ENCODE results near the gene AMDHD2. TPM values are rescaled to one million over a fixed set of nuclear protein-coding genes. Genes with fewer than 3 reads are reported as not detected.
A peak's percentile ranks its signal among the peaks of the same experiment; 100 is the strongest.
"Not testable (repeated sequence)": the region's sequence is repeated elsewhere in the genome, so short reads cannot be mapped to it uniquely, and the experiment has no call there.

The AMDHD2 gene
- polyA plus RNA-seq, 4 donors: 11.7 to 38.5 (median 23.0) TPM

DNA sequence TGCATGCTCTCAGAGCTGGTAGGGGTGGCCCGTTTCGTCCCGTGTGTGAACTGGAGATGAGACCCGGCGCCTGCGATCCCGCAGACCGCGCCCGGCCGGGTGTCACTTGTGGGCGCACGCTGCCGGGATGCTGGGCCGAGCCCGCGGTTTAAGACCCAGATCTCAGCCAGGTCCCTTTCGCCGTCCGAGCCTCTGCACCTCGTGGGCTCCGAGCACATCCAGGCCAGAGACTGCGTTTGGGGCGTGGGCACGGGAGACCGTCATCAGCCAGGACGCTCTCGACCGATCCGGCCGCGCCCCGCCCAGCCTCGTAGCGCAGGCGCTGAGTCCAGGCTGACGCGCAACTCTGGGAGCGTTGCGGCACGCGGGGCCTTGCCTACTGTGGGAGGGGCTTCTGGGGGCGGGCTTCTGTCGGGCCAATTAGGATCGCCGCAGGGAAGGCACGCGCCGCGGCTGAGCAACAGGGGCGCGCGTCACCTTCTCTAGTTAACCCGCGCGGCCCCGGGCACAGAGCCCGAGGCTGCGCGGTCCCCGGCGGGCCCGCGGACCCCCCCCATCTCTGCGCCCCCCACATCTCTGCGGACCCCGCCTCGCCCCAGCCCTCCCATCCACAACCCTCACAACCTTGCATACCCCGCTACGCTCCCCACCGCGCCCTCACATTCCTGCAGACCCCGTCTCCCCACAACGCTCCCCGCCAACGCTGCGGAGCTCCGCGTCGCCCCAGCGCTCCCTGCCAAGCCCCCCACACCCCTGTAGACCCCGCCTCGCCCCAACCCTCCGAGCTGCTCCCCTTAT, 11.7 kb downstream of the AMDHD2 start:
- peak; percentile 86 to 92 (median 90) for DNase-seq (ENCODE audit: low read depth in 4 of 4, low spot score in 3 of 4)

DNA sequence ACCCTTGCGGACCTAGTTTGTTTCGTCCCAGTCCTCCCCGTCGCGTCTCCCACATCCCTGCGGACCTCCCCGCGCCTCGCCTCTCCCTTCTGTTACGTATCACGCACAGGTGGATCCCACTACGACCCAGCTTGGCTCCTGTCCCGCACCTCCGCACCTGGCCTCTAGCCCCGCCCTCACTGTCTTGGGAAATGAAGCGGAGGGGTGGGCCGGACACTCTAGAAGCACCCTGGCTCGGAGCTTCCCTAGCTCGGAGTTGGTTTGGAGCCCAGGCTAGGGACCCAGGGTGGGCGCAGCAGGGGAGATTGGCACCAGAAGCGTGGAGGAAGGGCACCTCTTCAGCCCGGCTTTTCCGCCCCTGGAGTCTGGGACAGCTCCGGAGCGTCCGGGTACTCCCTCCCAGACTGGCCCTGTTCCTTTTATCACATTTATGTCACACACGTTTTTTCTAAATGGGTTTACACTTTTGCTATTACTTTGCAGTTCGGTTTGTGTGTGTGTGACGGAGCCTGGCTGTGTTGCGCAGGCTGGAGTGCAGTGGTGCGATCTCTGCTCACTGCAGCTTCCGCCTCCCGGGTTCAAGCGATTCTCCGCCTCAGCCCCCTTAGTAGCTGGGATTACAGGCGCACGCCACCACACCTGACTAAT, 12.4 kb downstream of the AMDHD2 start:
- DNase-seq (ENCODE audit: low read depth in 4 of 4, low spot score in 3 of 4): no peak

DNA sequence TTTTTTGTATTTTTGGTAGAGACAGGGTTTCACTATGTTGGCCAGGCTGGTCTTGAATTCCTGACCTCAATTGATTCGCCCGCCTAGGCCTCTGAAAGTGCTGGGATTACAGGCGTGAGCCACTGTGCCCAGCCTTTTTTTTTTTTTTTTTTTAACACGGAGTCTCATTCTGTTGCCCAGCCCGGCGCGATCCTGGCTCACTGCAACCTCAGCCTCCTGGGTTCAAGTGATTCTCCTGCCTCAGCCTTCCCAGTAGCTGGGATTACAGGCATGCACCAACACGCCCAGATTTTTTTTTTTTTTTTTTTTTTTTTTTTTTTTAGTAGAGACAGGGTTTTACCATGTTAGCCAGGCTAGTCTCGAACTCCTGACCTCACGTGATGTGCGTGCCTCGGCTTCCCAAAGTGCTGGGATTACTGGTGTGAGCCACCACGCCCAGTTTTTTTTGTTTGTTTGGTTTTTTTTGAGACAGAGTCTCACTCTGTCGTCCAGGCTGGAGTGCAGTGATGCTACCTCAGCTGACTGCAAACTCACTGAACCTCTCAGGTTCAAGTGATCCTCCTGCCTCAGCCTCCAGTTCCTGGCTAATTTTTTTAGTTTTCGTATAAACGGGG, 13.1 kb downstream of the AMDHD2 start:
- DNase-seq (ENCODE audit: low read depth in 4 of 4, low spot score in 3 of 4): not testable (repeated sequence)

DNA sequence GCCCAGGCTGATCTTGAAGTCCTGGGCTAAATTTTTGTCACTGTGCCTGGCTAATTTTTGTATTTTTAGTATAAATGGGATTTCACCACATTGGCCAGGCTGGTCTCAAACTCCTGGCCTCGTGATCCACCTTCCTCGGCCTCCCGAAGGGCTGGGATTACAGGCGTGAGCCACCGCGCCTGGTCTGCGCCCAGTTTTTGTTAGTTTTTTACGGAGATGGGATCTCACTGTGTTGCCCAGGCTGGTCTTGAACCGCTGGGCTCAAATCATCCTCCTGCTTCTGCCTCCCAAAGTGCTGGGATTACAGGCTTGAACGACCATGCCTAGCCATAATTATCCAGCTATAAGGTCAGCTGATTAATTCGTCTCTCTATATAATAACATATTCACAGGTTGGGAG, 13.7 kb downstream of the AMDHD2 start:
- no peak for DNase-seq (ENCODE audit: low read depth in 4 of 4, low spot score in 3 of 4)

DNA sequence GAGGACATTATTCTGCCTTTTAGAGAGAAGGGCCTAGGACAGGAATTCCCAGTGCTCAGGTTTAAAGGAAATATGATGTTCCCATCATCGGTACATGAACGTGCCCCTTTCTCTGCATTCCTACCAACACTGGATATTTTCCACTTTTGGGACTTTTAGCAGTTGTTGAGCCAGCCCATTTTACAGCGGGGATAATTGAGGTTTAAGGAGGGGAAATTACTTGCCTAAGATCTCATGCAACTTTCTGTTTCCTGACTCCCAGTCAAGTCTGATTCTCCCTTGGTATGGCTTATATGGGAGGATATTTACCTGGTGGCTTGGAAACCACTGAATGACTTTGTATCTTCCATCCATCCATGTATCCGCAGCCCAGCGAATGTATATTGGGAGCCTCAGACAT, 14.2 kb downstream of the AMDHD2 start:
- not testable (repeated sequence) for DNase-seq (ENCODE audit: low read depth in 4 of 4, low spot score in 3 of 4)

DNA sequence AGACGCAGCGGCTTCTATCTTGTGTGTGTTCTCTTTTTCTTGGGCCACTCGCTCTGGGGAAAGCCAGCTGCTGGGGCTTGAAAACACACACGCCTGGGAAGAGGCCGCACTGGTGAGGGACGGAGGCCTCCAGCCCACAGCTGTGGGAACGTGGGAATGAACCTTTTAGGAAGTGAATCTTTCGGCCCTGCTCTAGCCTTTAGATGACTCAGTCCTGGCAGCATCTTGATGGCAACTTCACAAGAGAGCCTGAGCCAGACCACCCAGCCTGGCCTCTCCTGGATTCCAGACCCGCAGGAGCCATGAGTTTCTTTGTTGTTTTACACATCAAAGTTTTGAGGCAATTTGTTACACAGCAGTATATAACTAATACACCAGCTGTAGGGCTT, 15.4 kb downstream of the AMDHD2 start:
- DNase-seq (ENCODE audit: low read depth in 4 of 4, low spot score in 3 of 4): no peak

DNA sequence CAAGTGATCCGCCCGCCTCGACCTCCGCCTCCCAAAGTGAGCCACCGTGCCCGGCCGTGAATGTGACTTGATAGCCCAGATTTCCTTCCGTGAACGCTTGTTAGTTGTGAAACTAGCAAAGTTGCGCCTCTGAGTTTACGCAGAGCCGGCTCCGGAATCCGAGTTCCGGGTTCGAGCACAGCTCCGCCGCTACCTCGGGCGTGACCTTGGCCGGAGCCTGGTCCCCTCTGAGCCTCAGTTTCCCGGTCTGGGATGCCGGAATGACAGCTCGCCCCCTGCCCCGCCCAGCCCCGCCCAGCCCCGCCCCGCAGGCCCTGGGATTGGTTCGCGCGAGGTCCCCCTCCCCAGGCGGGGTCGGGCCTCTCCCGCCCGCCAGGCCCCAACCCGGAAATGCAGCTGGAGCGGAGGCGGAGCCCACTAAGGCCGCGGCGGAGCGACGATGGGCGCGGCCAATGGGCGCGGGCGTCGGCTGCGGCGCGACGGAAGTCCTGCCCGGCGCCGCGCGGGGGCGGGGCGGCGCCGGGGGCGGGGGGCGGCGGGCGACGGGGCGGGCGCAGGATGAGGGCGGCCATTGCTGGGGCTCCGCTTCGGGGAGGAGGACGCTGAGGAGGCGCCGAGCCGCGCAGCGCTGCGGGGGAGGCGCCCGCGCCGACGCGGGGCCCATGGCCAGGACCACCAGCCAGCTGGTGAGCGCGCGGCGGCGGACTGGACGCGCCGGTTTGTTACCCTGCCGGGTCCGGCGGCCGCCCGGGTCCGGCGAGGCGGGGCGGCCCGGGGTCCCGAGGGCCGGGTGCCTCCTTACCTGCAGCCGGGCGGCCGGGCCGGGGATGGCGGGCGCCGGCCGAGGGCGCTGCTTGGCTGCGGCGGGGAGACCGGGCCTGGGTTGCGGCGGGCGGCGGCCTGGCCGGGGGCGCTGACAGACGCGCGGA, 17.5 kb downstream of the AMDHD2 start, which contains the start of gene PDPK1:
Gene PDPK1, plus strand, starts transcription at position 571 of the 929 bp plus-strand sequence. Its CDS starts 92 bp downstream, at position 663.
- DNase-seq (ENCODE audit: low read depth in 4 of 4, low spot score in 3 of 4): peak; percentile 78 to 88 (median 86)

DNA sequence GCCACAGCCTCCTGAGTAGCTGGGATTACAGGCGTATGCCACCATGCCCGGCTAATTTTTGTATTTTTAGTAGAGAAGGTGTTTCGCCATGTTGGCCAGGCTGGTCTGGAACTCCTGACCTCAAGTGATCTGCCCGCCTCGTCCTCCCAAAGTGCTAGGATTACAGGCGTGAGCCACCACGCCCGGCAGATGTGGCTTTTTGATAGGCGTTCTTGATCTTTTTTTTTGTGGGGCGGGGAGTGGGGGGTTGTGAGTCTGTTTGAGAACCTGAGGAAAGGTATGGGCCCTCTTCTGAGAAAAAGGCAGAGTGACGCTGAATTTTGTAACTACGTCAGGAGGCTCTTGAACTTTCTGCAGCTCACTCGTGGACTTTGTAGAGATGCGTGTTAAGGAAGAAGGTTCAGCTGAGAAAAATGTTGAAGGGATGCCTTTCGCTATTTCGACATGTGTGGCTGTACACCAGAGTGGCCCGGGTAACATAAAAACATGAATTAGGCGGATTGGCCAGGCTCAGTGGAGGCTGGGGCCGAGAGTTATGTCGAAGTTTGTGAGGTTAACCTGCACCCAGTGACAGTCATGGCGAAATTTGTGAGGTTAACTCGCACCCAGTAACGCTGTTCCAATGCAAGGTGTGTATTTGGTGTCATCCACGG, 19.1 kb downstream of the AMDHD2 start:
- not testable (repeated sequence) for DNase-seq (ENCODE audit: low read depth in 4 of 4, low spot score in 3 of 4)

DNA sequence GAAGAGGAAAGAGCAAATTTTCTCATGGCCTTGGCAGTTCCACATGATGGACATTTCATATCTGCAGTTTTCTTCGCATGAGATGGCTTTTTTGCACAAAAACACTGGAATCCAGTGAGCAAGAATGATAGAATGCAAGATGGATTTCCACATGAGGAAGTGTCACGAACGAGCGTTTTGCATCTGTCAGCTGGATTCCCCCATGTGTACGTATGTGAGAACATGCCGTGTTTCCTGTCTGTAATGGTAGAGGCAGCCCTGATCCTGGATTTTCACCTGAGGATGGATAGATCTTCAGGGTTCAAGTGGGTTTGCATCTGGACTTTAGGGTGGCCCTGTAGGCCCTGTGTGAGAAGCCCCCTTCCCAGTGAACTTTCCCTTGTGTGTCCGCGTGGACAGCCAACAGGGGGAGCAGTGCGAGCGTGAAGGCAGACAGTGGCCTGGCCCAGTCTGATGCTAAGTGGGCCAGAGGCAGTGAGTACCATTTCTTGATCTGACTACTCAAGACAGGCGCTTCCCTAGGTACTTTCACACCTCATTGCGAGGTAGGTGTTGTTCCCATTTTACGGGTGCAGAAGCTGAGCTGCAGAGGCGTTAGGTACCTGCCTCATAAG, 19.8 kb downstream of the AMDHD2 start:
- DNase-seq (ENCODE audit: low read depth in 4 of 4, low spot score in 3 of 4): not testable (repeated sequence)

DNA sequence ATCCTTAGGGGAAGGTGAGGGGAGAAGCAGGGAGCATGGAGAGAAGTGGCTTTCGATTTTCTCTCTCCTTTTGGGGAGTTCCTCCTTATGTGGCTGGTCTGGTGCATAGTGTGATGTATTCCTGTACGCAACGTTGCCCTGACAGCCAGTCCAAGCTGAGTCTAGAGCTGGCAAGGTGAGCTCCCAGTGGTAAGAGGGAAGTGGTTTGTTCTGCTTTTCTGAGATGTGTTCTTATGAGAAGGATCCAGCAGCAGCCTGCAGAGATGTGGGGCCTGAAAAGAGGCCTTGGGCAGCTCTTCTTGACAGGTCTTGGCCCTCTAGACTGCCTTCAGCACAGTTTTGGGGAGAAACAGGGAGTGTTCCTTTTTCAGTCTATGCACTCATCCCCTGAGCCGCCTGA, 20.7 kb downstream of the AMDHD2 start:
- not testable (repeated sequence) for DNase-seq (ENCODE audit: low read depth in 4 of 4, low spot score in 3 of 4)

DNA sequence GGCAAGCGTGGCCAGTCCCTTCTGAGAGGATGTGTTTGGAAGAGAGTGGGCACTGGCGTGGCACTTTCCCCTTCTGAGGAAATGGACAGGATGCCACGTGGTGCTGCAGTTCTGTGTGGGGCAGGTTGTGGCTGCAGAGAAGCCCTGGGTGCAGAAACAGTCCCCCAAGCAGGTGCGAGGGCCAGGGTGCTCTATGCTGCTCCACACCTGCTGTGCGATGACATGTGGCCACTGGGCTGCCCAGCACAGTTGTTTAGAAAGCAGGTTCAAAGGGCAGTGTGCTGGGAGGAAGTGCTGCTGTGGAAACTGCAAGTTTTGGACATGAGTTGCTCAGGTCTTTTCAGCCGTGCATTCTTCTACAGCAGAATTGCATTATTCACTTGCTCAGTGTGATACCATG, 21.2 kb downstream of the AMDHD2 start:
- DNase-seq (ENCODE audit: low read depth in 4 of 4, low spot score in 3 of 4): not testable (repeated sequence)

DNA sequence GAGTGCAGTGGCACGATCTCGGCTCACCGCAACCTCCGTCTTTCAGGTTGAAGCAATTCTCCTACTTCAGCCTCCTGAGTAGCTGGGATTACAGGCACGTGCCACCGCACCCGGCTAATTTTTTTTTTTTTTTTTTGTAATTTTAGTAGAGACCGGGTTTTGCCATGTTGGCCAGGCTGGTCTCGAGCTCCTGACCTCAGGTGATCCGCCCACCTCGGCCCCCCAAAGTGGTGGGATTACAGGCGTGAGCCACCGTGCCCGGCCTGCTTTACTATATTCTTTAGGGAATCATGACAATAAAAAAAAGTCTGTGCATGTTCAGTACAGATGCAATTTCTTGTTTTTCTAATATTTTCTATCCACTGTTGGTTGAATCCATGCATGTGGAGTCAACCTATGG, 23.6 kb downstream of the AMDHD2 start:
- not testable (repeated sequence) for DNase-seq (ENCODE audit: low read depth in 4 of 4, low spot score in 3 of 4)

DNA sequence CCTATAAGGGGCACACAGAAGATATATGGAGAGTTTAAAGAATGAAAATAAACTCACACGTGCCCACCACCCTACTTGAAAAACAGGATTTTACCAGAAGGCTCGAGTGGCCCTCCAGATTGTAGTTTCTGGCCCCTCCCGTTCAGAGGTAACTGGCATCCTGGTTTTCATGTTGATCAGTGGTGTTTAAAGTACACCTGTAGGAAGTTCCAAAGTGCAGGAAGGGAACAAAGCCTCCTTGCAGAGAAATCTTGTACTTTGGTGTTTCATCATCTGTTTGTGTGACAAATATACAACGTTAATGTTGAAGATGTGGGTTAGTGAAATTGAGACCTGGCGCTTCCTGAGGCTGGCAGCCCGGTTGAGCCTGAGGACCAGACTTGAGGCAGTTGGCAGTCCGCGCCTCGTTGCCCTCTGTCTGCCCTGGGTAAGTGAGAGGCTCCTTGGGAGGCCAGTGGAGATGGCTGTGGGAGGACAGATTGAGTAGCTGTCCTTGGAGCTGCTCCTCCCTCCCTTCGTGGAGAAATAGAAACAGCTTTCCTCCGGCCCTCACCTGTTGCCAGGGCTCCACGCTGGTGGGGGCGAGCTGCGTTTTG, 30.2 kb downstream of the AMDHD2 start:
- DNase-seq (ENCODE audit: low read depth in 4 of 4, low spot score in 3 of 4): not testable (repeated sequence)

DNA sequence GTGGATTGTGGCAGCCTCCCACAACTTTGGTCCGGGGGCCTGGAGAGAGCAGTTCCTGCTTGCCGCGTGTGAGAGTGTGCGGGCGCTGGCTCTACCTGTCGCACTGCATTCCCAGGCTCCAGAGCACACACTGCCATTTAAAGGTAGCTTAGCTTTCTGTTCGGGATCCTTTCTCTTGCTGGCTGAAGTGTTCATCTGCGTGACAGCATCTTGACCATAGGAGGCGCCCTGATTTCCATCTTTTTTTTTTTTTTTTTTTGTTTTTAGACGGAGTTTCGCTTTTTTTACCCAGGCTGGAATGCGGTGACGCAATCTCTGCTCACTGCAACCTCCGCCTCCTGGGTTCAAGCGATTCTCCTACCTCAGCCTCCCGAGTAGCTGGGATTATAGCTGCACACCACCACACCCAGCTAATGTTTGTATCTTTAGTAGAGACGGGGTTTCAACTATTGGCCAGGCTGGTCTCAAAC, 31.3 kb downstream of the AMDHD2 start:
- not testable (repeated sequence) for DNase-seq (ENCODE audit: low read depth in 4 of 4, low spot score in 3 of 4)

DNA sequence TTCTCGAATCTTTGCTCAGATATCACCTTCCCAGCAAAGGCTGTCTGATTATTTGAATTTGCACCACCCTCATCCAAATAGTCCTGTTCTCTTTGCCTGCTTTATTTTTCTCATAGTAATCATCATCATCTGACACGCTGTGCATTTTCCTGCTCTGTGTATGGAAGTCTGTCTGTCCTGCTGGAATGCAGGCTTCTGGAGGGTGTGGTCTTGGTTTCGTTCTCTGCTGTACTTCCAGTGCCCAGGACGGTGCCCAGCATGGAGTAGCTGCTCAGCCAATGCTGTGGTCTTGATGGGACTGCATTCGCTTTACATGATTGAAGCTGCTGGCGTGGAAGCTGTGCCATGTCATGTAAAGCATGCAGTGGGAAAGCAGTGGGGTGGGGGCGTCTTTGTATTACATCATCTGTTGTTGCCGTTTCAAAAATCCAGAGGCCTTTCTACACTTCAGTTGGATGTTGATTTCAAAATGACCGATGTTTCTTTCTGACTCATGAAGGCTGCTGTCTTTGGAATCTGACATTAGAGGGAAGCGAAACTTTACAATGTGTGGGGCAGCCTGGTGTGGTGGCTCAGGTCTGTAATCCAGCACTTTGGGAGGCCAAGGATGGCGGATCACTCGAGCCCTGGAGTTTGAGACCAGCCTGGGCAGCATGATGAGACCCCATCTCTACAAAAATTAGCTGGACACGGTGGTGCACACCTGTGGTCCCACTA, 34.7 kb downstream of the AMDHD2 start:
- not testable (repeated sequence) for DNase-seq (ENCODE audit: low read depth in 4 of 4, low spot score in 3 of 4)

DNA sequence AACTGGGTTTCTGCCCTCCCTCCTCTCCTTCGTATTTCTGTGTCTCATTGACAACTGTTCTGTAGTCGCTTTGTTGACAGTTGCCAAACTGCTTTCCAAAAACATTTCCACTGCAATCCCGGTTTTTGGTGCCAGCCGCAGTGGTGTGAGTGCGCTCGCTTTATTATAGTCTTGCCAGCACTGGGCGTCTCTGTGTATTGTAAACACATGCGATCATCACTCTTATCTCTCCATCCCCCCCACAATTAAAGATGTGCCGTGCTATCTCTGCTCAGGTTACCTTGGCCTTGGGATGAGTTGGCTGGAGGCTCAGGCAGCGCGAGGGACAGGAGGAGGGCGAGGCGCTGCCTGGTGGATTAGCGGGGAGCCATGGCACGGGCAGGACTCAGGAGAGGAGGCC, 37.0 kb downstream of the AMDHD2 start:
- not testable (repeated sequence) for DNase-seq (ENCODE audit: low read depth in 4 of 4, low spot score in 3 of 4)

DNA sequence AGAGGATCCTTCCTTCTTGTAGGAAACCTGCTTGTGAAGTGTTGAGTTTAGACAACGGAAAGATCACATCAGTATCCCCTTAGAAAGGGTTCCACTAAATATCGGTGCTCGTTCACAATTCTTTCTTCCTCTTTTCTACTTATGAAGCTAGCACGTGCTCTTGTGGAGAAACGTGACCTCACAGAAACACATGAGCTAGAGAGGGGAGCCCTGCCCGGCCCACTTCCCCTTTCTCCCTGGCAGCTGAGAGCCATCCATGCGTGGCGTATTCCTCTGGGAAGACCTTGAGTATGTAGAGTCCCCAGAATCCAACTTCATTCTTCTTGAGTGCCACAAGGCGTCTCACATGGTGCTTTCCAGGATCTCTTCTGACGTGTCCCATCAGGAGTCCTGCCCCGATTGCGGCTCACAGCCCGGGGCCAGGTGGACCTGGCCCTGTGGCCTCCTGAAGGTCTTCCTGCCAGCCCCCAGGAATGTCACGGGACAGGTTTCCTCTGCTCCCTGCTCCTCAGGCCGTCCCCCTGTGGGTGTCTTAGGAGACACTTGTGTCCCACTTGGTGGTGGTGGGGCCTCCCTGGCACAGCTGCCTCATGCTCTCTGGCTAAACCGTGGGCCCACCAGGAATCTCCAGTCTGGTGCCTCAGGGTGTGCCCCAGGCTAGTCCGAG, 40.1 kb downstream of the AMDHD2 start:
- not testable (repeated sequence) for DNase-seq (ENCODE audit: low read depth in 4 of 4, low spot score in 3 of 4)

DNA sequence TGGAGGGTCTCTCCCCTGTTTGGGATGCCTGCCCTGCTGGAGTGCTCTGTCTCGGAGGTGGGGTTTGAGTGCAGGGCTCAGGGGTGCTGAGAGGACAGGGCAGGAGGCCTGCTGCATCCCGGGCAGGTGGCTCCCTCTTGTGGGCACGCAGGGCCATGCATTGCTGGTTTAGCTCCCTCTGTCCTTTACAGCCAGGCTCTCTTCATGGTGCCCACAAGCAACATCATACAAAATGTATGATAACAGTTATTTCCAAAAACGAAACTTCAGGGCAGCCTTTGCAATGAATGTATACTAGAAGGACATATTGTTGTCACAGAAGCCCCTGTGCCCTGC, 40.6 kb downstream of the AMDHD2 start:
- DNase-seq (ENCODE audit: low read depth in 4 of 4, low spot score in 3 of 4): not testable (repeated sequence)

Data from left renal pelvis (tissue), 4 donors.